HuH-7.5 (cell line): ENCODE results near the gene NFE2.
"Not testable (repeated sequence)": the region's sequence is repeated elsewhere in the genome, so short reads cannot be mapped to it uniquely, and the experiment has no call there.

Experiments
- DNase-seq: peaks from one replicate; pipeline ENCODE4 v3.0.0; 2011; ENCODE audit warnings: low spot score

Gene NFE2

DNA sequence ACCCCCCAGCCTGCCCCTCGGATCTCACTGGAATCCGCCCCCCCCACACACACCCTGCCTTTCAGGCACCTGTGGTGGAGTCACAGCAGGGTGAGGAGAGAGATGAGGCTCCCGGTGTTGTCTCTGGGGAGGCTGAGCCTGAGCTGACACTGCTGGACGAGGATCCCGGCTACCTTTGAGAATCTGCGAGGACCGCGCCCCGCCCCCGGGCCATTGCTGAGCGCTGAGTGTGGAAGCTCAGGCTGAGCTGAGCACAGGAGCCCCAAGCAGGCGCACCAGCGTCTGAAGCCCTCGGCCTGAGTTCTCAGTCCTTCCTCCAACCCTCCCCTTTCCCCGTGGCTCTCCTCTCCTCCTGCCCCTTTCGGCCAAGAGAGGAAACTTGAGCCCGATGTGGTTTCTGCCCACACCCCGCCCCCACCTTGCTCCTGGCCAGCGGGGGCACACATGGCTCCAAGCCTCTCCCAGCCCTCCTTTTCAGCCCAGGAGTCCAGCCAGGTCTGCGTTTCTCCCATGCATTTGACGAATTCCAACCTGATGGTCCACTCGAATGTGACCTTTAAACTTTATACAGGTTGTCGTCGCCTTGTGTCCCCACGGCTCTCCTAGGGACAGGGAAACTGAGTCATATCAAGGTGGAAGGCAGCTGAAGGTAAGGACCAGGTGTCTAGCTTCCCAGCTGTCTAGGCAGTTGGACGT, at the start of gene NFE2:
TSS of gene NFE2 (minus strand) at position 284 of the 696 bp plus-strand sequence. CDS start 5,767 bp downstream, outside the sequence.
- DNase-seq: peak; percentile 61

DNA sequence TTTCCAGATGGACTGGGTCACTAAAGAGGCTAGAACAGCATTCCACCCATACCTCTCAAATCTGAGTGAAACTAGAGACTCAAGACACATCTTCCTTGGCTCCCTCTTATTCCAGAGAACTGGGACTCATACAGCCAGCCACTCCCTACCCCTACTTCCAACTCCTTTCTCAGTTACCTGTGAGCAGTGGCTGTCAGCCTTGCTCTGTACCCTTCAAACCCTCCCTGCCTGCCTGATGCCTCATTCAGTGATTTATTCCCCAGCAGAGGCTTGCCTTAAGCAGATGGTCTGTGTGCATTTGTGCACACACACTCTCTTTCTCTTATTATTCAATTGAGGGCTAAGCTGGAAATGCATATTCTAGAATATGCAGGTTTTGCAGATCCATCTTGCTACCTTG, 48.9 kb upstream of the NFE2 start:
- DNase-seq: no peak

DNA sequence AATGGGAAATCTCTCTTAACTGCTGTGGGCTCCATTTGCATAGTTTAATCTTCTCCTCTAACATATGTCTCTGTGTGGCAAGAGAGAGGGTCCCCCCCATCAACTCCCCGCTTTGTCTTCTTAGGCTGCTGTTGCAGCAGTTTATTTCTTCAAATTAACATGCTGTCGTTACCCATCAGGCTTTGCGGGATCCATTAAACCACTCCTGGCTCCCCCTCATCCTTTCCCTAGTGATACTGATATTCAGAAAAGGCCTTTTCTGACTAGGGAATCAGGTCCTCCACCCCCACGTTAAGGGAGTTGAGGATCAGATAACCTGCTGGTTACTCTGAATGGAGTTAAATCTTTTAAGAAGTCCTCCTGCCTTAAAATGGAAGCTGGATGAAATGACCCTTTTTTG, 48.2 kb upstream of the NFE2 start:
- DNase-seq: no peak

DNA sequence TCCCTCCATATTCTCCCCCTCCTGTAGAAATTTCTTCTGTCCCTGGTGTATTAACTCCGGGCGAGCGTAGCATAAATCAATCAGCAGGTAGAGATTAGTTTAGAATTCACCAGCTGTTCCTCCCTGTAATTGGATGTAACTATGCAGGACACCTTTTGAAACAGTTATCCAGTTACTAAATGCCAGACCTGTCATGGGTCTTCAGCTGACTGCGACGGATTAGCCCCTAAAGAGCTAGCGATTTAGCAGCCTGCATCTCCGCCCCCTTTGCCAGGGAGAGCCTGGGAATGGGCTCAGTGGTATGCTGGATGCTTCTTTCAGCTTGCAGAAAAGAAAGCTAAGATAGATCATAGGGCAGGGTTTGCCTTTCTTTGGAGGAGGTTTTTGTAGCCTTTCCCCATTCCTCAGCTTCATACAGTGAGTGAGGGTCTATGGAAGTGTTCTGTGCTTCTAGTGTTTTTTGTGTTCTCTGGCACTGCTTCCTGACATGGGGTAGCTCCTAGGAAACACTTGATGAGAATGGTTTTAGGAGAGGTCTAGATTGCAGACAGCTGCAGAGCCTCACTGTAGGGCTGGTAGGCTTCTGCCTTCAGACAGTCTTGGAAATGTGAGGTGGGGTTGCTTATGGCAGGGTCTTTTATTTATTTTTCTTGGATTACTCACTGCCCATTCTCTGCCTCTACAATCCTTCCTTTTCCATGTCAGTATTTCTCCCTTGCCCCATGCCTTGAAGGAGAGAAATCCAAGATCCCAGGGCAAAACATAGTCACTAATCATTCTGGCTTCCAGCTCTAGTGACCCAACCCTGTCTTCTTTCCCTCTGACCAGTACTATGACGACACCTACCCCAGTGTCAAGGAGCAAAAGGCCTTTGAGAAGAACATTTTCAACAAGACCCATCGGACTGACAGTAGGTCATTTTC, 40.8 kb upstream of the NFE2 start:
- no peak for DNase-seq

DNA sequence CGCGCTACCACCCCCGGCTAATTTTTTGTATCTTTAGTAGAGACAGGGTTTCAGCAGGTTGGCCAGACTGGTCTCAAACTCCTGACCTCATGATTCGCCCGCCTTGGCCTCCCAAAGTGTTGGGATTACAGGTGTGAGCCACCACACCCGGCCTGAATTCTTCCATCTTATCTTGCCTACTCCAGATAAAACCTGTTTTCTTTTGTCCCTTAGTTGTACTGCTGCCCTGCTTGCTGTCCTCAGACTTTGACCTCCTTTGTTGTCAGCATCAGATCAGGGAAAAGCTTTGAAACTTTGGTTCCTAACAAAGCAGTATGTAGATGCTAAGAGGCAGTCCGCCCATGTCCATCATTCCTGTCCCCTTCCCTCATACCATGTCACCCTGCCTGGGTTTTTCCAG, 40.0 kb upstream of the NFE2 start:
- no peak for DNase-seq

DNA sequence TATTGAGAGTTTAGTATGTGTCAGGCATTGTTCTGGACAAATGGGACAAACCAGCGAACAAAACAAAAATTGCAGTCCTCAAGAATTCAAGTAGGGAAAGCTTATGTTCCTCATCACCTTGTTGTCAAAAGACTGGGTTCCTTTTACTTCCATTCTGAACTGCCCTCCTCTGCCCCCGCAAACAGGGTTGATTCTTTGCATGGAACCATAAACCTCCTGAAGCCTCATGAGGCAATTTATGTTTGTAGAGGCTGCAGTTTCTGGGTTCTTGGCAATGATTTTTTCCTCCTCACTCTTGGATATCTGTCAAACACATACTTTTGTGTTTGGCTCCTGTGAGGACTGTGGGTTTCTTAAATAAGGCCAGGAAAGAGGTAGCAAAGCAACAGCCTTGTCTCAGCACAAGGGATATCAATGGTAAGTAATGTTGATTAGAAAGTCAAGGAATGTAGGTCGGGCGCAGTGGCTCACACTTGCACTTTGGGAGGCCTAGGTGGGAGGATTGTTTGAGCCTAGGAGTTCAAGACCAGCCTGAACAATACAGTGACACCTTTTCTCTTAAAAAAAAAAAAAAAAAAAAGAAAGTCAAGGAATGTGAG, 38.0 kb upstream of the NFE2 start:
- no peak for DNase-seq

DNA sequence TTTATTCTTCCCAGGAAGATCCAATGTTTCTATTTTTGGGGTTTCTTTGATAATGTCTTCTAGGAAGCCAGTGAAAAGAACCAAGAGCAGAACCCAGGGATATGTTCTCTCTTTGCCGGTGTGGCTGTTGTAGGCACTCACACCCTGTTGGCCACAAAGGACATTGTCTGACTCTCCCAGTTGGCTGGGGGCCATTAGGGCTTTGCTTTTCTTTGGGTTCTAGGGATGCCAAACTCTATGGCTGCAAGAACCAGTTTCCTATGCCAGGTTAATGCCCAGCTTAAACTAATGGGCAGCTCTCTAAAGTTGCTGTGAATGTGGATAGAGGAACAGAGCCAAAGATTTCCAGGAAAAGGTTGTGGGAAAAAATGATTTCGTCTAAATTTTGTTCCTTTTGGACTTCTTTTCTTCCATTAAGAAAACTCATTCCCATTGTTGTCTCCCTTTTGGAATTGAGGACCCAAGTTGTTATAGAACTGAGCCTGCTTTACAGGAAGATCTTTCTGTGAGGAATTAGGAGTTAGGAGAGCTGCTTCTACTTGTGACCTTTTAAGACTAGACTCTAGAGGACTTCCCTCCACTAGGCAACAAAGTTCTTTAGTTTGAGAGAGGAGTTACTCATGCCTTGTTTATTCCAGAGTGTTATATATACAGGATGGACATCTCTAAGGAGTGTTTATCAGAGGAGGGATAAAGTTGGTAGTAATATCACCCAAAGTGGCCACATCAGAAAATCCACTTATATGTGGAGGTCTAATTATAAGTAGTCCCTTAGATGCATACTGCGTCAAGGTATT, 37.2 kb upstream of the NFE2 start:
- DNase-seq: no peak

DNA sequence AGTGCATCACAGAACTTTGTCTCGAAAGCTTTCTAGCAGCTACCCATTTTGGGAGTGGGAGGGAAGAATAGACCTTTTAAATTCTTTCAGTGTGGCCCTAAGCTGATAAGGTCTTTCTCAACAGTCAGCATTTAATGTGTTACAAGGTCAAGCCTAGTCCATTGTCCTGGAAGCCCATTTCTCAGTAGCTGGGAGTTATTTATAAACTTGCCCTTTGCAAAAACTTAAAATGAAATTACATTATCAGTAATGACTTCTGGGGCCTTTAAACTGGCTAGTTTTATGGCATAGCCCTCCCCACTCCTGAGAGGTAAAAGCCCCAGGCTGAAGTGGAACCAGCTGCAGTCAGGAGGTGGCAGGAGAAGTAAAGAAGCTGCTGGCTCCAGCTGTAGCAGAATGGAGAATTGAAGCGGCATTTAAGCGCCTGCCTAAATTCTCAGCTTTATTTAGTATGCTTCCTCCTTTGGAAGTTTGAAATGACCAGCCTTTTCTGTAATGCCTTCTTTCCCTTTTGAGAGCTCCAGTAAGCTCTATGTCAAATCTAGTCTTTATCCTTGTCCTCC, 36.5 kb upstream of the NFE2 start:
- no peak for DNase-seq

DNA sequence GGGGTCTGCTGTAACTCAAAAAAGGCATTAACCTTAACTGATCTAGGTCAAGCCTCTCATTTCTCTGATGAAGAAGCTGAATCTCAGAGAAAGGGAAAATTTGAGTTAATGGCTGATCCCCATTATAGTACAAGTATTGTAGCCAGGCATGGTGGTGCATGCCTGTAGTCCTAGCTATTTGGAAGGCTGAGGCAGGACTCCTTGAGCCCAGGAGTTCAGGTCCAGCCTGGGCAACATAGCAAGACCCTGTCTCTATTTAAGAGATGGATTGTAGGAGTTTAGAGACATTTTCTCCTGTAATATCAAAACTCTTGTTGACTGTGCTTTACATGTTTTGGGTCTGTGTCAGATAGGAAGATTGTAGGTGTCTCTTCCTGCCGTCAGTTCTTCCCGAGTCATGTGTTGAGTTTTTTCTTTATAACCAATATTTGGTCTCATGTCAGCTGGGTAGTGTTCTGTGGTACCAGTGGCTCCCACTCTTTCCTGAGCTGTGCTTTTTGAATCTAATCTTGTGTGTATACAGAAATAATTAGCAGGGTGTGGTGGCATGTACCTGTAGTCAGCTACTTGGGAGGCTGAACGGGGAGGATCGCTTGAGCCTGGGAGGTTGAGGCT, 32.7 kb upstream of the NFE2 start:
- DNase-seq: no peak

DNA sequence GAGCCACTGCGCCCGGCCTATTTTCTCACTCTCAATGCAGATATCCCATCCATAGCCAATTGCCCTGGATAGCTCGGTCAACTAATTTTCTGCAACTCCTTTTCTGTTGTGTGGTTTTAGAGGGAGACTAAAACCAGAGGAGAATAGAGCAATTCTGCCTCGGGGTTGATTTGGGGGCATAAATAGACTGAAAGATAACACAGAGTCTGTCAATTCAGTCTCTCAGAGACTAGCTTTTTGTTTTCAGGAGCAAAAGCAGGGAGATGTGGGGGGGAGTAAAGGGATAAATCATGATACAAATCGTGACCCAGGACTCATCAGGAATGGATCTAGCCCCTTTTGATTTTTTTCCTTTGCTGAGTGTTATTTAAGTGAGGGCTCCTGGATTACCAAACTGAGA, 30.6 kb upstream of the NFE2 start:
- no peak for DNase-seq

DNA sequence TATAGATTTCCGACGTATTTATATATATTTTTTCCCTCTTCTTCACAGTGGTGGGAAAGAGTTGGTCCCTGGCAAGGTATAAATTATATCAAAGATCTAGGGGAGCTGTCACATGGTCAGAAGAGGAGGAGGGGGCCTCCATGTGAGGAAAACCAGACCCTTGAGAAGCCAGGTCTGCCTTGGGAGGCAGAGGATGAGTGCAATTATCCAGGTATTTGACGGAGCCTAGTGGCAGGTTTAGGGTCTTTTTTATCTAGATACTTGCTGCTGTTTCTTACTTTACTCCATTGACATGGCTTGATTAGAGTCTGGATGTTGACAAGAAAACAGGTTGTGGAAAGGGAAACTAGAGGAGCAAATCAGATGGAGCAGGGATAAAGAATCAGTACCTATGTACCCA, 29.6 kb upstream of the NFE2 start:
- no peak for DNase-seq

DNA sequence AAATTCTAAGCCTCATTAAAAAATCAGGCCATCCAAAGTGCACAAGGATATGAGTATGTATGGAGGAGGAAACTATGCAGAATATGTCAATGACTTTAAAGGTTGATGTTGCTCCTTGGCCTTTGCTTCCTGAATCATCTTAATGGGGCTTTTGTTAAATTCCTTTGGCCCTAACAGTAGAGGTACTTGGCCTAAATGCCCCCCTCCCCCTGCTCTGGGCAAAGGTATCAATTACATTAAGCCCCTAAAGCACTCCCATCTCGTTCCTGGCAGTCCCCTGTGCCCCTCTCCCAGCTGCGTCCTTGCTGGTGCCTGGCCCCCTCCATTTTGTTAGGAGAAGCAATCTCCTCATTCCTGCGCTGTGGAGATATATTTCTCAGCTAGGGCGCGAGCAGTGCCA, 28.9 kb upstream of the NFE2 start:
- DNase-seq: no peak

DNA sequence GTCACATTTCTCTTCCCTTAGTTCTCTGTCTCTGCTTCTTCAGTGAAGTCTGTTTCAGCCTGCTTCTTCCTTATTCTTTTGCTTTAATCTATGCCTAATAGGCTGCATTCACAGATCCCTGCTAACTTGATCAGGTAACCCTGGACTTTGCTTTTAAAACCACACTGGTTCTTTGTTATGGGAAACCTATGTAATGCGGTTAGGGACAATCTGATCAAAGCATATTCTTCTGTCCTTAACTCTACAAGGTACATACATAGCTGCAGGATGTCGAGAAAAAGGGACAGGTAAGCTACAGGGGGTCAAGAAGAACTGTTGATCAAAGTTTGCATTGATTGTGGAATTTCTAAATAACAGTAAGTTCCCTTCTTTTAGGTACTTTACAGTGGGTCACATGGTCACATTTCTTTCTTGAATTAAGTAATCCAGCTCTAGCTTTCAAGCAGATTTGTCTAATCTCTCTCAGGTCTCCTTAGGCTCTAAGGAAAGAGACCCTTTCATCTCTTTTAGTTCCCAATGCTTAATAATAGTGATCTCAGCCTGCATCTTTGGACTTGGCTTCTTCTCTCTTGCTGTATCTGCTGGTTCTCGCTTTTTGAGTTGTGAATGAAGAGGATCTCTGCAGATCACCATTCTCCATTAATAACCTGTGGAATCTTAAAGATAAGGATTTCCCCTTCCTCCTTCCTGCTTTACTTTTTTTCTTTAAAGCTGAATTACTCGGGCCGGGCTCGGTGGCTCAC, 28.0 kb upstream of the NFE2 start:
- no peak for DNase-seq

DNA sequence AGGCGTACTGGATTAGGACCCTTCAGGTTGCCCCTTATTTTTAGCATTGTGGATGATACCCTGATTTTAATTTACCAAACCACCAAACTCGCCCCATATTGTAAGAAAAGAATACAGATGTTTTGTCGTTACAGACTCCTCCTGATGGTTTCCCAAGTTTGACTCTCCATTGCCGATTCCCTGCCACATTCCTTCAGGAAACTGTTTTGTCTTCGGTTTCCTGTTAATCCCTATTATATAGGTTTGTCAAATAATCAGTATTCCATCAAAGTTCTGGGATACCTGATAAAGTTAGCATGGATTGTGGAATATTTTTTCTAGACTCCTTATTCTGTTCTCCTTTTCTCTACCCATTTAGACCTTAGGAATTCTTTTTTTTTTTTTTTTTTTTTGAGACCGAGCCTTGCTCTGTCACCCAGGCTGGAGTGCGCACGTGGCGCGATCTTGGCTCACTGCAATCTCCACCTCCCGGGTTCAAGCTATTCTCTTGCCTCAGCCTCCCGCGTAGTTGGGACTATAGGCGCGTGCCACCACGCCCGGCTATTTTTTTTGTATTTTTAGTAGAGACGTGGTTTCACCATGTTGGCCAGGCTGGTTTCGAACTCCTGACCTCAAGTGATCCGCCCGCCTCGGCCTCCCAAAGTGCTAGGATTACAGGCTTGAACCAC, 24.8 kb upstream of the NFE2 start:
- DNase-seq: not testable (repeated sequence)

DNA sequence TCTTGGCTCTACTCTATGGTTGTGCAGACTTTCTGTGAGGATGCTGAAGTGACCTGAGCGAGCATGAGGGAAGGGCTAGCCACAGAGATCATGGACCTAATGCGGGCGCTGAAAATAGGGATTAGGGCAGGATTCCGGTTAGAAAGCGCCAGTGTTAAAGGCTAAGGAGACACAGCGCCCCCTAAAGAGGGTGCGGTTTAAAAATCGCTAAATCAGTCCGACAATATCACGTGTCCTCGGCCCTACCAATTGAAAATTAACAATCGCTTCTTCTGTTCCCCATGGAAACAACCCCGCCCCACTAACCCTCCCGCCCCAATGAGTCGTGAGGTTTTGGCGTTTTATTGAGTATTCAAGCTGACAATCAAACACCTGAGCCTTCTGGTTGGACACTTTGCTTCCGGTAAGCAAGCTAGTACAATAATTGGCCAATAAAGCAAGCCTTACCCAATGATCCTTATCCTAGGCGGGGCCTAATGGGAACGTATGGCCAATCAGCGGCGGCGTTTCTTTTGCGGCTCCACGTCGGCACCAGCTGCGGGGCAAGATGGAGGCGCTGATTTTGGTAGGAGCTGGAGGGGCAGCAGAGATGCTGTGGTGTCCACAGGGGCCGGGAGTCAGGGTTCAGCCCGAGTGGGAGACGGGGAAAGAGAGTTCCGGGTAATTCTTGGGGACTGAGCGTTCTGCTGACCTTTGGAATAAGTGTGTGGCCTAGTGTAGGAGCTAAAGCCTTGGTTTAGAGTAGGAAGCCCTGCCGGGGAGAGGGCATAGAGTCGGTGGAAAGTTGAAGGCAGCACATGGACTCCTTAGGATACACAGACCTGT, 24.0 kb upstream of the NFE2 start, which contains the start of gene COPZ1:
TSS of gene COPZ1 (plus strand) at position 515 of the 825 bp plus-strand sequence. CDS start at position 548, 33 bp downstream.
- DNase-seq: peak; percentile 83

DNA sequence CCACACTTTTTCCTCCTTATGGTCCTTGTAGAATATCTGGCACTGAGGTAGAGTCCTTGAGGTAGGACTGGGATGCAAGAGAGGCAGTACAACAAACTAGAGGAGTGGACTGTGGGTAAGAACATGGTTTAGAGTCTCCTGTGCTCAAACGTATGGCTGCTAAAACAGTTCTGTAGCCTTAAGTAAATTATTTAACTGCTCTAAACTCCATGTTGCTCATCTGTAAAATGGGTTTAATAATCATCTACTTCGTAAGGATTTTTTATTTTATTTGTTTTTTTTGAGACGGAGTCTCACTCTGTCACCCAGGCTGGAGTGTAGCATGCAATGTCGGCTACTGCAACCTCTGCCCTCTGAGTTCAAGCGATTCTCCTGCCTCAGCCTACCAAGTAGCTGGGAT, 20.5 kb upstream of the NFE2 start:
- DNase-seq: no peak

DNA sequence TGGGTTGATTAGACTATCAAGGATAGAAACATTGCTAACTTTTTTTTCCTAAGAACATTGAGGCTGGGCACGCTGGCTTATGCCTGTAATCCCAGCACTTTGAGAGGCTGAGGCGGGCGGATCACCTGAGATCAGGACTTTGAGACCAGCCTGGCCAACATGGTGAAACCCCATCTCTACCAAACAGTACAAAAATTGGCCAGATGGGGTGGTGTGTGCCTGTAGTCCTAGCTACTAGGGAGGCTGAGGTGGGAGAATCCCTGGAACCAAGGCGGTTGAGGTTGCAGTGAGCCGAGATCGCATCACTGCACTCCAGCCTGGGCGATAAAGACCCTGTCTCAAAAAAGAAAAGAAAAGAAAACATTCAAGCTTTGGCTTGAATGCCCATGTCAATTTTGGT, 11.5 kb upstream of the NFE2 start:
- DNase-seq: not testable (repeated sequence)

DNA sequence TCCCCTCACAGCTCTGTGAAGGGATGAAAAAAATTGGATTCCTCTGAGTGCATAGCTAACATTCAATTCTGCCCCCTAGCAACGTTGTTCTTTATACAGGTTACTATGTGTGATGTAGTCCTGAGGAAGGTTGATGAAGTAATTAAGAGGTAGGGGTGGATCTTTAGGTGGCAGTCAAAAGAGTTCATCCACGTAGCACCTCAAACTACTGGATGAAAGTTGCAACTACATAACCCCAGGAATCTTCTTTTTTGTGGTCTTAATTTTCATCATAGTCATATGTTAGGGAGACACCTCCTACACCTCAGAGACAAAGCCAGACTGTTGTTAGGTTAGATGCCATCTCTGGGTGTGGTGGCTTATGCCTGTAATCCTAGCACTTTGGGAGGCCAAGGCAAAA, 10.2 kb upstream of the NFE2 start:
- no peak for DNase-seq
